Adrenal gland (tissue), 5 donors: ENCODE data around the gene ZNRF3.

Experiments used
- CTCF ChIP-seq, 6 experiments: fragments of 450-650 bp in 4 of 6; fragments of 200-600 bp in 2 of 6; sonication (generic) in 1 of 6; IDR thresholded peaks; 1 replicate in 5 of 6; 2 replicates in 1 of 6; pipeline versions ENCODE4 v1.5.1 to v1.8.0; 2016 to 2021; ENCODE audit warnings: antibody characterized with exemption in 6 of 6, mild to moderate bottlenecking in 2 of 6, moderate library complexity in 1 of 6
- POLR2A ChIP-seq, 2 donors: fragments of 450-650 bp; IDR thresholded peaks; one replicate each; pipeline ENCODE4 v1.6.1; 2017; ENCODE audit warnings: antibody characterized with exemption in 2 of 2, mild to moderate bottlenecking in 2 of 2, moderate library complexity in 1 of 2
- donor health status: DM: no; HTN: no; CAD: no.

- TF ChIP-seq CTCF (IDR thresholded peaks at IDR 0.05) (no peak), POLR2A (IDR thresholded peaks at IDR 0.05) (no peak)
Observed at GRCh38 chr22:28907311-28908008, 24.1 kb downstream of the ZNRF3 start.
